GM06990 (cell line): ENCODE data around the gene SYP.

Source experiments
- DNase-seq: peaks from one replicate; pipeline ENCODE4 v3.0.0-alpha.2; 2011; ENCODE audit not compliant: insufficient read length; ENCODE audit errors: extremely low read depth
- H3K27me3 ChIP-seq: replicated peaks from 2 replicates; pipeline ENCODE4 v1.6.0; 2011; ENCODE audit warnings: low read length; ENCODE audit not compliant: control insufficient read depth, insufficient read depth
- H3K36me3 ChIP-seq: 2 replicates; pipeline ENCODE4 v1.5.1; 2011; ENCODE audit warnings: low read length; ENCODE audit not compliant: control insufficient read depth, insufficient read depth
- H3K4me3 ChIP-seq: replicated peaks from 2 replicates; pipeline ENCODE4 v1.5.1; 2011; ENCODE audit warnings: low read depth, mild to moderate bottlenecking, control low read depth, low read length
- TF ChIP-seq, protein P1 (sequence below): IDR thresholded peaks from 2 replicates; pipeline ENCODE4 v1.5.1; 2011; ENCODE audit warnings: low read length, control low read depth, mild to moderate bottlenecking, inconsistent platforms; ENCODE audit not compliant: insufficient read depth, poor library complexity, severe bottlenecking

The SYP gene

DNA sequence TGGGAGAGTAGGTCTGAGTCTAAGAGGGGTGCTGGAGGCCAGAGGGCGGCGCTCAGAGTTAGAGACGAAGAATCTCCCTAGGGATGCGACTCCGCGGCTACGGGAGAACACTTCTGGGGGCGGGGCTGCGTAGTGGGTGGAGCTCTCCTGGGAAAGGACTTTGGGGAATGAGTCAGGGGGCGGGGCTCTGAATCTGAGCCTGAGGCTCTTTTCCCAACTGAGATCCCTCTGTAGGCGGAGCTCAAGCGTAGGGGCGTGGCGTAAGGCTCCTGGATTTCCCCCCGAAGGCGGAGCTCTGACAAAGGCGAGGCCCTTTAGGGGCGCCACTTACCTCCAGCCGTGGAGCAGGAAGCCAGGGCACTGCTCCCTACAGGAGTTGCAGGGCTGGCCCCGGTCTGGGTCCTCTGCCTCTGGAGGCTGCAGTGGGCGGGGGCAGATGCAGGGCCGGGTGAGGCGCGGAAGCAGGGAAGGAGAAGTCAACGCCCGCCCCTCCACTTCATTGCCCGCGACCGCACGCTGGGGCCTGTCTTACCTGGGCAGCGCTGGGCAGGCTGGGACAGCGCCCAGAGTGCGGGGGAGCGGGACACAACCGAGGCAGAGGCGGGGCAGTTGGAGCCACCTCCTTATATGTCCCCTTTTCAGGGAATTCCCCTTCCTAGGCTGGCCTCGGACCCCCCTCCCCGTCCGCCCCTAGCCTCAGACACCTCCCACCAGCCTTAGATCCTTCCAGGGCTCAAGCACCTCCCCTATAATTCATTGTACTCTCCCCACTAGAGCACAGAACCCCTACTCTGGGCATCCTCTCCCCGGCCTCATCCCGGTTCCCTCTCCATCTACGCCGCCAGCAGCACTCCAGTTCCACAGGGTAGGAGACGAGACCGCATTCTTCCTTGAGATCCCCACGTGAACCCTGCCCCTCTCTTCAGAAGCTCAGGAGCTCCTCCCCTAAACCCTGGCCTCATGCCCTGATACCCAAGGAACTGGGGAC lies 15.4 kb downstream of the SYP start:
- DNase-seq = peak; percentile 53
- H3K27me3 ChIP-seq = no peaks in the 10 kb centered on the region
- peak overlapping the region; percentile 69 for H3K4me3 ChIP-seq
- TF ChIP-seq, protein P1, sequence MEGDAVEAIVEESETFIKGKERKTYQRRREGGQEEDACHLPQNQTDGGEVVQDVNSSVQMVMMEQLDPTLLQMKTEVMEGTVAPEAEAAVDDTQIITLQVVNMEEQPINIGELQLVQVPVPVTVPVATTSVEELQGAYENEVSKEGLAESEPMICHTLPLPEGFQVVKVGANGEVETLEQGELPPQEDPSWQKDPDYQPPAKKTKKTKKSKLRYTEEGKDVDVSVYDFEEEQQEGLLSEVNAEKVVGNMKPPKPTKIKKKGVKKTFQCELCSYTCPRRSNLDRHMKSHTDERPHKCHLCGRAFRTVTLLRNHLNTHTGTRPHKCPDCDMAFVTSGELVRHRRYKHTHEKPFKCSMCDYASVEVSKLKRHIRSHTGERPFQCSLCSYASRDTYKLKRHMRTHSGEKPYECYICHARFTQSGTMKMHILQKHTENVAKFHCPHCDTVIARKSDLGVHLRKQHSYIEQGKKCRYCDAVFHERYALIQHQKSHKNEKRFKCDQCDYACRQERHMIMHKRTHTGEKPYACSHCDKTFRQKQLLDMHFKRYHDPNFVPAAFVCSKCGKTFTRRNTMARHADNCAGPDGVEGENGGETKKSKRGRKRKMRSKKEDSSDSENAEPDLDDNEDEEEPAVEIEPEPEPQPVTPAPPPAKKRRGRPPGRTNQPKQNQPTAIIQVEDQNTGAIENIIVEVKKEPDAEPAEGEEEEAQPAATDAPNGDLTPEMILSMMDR = no peak
- no peaks in the 10 kb centered on the region for H3K36me3 ChIP-seq

DNA sequence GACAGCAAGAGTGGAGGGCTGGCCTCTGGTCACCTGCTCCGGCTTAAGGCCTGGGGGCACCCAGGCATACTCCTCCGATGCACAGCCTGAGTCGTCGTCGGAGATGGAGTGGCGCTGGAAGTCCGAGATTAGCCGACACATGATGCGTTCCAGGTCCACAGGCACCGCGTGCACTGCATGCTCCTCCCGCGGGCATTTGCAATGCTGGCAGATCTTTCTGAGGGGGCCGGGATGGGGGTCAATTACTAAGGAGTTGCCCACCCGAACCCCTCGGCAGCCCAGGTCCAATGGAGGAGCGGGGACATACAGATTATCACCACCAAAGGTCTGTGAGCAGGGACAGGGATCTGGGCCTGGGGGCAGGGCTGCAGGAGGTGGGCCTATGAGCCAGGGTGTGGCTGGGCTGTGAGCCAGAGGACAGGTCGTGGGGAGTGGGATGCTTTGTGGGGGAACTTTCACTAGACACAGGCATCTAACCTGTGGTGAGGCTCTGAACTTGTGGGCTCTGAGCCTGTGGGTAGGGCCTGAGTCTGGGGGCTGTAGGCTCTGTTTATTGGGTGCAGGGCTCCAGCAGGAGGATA lies 16.2 kb downstream of the SYP start:
- Histone ChIP-seq H3K27me3 (no peaks in the 10 kb centered on the region), H3K4me3 (no peak overlapping the region), H3K36me3 (no peaks in the 10 kb centered on the region; the same call in 1 of the 2 replicates)
- DNase-seq = no peak
- TF ChIP-seq, protein P1 = no peak

DNA sequence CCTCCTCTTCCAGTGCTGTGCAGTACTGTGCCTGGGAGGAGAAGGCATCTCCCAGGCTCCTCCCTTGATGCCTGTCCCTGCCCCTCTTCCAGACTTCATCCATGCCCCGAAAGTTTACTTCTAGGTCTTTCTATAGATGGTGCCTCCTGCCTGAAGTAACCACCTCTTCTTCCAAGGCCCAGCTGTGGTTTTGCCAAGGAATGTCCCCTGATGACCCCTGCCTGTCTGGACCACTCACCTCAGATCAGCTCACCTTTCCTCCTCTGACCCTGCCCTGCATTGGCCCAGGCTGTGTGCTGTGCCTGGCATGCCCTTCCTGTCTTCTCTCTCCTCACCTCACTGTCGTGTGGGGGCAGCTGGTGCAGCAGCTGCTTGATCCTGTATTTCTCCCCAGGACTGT lies 20.6 kb downstream of the SYP start:
- peaks cover 3% of the 10 kb centered on the region for H3K36me3 ChIP-seq
- no peaks in the 10 kb centered on the region for H3K27me3 ChIP-seq
- DNase-seq = no peak
- no peak overlapping the region for H3K4me3 ChIP-seq
- TF ChIP-seq, protein P1 = no peak

DNA sequence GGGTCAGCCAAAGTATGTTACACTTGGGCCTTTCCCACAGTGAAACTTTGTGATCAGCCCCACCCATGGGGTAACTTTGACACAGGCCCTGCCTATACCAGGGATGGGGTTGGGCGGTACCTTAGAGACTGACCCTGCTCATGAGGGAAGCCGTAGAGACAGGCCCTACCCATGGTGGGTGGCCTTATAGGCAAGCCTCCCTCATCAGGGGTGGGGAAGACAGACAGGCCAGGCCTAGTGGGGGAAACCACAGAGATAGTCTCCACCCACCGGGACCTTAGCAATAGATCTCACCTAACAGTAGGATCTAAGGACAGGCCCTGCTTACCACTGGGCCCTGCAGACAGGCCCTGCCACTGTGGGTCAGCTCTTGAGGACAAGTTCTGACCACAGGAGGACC lies 21.5 kb downstream of the SYP start:
- TF ChIP-seq, protein P1 = no peak
- Histone ChIP-seq H3K36me3 (peaks cover 3% of the 10 kb centered on the region), H3K27me3 (no peaks in the 10 kb centered on the region), H3K4me3 (no peak overlapping the region)
- no peak for DNase-seq

DNA sequence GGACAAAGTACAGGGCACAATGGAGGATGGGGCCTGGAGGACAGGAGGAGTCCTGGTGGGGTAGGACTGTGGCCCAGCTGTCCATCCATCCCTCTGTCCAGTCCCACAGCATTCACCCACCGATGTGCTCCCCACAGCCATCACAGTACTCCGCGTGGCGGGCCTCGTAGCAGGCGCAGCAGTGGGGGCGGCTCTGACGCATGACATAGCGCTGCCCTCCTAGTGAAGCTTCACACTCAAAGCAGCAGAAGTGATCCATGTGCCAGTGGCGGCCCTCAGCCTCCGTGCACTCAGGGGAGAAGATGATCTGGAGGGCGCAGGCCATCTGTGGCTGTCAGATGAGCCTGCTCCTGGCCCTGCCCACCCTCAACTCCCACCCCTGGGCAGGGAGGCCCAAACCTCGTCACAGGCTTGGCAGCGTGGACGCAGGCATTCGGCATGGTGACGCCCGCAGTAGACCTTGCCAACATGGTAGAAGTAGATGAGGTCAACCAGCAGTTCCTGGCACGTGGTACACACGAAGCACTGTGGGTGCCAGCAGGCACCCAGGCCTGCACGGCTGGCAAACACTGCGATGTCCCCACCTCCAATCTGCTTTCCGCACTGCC lies 22.0 kb downstream of the SYP start:
- no peak for DNase-seq
- H3K27me3 ChIP-seq = no peaks in the 10 kb centered on the region
- H3K36me3 ChIP-seq = peaks cover 3% of the 10 kb centered on the region
- H3K4me3 ChIP-seq = no peak overlapping the region
- TF ChIP-seq, protein P1 = no peak
